AG10803 (cell line): ENCODE measurements around the gene HK1.
A peak's percentile ranks its signal among the peaks of the same experiment; 100 is the strongest.

Source experiments
- DNase-seq: peaks from one replicate; pipeline ENCODE4 v3.0.0; 2010; ENCODE audit warnings: low read depth
- H3K4me3 ChIP-seq: 2 replicates; pipeline ENCODE4 v1.5.1; 2011; ENCODE audit warnings: mild to moderate bottlenecking, low read length, control low read depth
- TF ChIP-seq, protein P1 (sequence below): conservative IDR thresholded peaks from 2 replicates; pipeline ENCODE4 v1.5.1; 2011; ENCODE audit warnings: mild to moderate bottlenecking, low read length, control low read depth, inconsistent platforms

Gene HK1

DNA sequence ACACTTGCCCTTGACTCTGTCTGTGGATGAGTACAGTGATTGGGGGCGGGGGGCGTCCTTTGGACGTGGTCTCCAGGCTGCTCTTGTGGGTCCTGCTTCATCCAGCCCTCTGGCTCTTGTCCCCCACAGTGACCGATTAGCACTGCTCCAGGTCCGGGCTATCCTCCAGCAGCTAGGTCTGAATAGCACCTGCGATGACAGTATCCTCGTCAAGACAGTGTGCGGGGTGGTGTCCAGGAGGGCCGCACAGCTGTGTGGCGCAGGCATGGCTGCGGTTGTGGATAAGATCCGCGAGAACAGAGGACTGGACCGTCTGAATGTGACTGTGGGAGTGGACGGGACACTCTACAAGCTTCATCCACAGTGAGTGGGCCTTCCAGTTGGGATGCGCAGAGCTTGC is 120.2 kb downstream of the HK1 start:
- TF ChIP-seq, protein P1, sequence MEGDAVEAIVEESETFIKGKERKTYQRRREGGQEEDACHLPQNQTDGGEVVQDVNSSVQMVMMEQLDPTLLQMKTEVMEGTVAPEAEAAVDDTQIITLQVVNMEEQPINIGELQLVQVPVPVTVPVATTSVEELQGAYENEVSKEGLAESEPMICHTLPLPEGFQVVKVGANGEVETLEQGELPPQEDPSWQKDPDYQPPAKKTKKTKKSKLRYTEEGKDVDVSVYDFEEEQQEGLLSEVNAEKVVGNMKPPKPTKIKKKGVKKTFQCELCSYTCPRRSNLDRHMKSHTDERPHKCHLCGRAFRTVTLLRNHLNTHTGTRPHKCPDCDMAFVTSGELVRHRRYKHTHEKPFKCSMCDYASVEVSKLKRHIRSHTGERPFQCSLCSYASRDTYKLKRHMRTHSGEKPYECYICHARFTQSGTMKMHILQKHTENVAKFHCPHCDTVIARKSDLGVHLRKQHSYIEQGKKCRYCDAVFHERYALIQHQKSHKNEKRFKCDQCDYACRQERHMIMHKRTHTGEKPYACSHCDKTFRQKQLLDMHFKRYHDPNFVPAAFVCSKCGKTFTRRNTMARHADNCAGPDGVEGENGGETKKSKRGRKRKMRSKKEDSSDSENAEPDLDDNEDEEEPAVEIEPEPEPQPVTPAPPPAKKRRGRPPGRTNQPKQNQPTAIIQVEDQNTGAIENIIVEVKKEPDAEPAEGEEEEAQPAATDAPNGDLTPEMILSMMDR, result no peak
- H3K4me3 ChIP-seq, result no peak overlapping the region
- no peak for DNase-seq

DNA sequence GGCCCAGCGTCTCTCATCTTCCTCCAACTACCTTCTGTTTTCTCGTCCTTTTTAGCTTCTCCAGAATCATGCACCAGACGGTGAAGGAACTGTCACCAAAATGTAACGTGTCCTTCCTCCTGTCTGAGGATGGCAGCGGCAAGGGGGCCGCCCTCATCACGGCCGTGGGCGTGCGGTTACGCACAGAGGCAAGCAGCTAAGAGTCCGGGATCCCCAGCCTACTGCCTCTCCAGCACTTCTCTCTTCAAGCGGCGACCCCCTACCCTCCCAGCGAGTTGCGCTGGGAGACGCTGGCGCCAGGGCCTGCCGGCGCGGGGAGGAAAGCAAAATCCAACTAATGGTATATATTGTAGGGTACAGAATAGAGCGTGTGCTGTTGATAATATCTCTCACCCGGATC is 122.6 kb downstream of the HK1 start:
- no peak overlapping the region for H3K4me3 ChIP-seq
- TF ChIP-seq, protein P1, result no peak
- DNase-seq, result no peak

DNA sequence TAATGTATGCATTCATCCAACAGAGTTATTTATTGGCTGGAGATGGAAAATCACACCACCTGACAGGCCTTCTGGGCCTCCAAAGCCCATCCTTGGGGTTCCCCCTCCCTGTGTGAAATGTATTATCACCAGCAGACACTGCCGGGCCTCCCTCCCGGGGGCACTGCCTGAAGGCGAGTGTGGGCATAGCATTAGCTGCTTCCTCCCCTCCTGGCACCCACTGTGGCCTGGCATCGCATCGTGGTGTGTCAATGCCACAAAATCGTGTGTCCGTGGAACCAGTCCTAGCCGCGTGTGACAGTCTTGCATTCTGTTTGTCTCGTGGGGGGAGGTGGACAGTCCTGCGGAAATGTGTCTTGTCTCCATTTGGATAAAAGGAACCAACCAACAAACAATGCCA is 123.1 kb downstream of the HK1 start:
- TF ChIP-seq, protein P1, result no peak

DNA sequence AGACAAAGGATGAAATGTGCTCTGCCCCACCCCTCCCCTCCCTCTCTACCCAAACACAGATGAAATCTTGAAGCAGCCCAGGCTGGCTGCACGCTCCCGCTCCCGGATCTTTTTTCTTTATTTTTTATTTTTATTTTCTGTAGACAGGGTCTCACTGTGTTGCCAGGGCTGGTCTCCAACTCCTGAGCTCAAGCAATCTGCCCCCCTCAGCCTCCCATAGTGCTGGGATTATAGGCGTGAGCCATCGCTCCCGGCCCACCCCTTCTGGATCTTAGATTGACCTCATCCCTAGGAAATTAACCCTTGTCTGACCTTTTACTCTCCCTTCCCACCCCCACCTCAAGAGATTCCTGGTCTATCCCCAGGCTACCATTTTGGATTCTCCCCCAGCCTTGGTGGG is 124.1 kb downstream of the HK1 start:
- TF ChIP-seq, protein P1, result no peak
- H3K4me3 ChIP-seq, result no peak overlapping the region
- no peak for DNase-seq

More for the DNA sequence above, 123.1 kb downstream of the HK1 start:
- DNase-seq, result no peak
- no peak overlapping the region for H3K4me3 ChIP-seq

DNA sequence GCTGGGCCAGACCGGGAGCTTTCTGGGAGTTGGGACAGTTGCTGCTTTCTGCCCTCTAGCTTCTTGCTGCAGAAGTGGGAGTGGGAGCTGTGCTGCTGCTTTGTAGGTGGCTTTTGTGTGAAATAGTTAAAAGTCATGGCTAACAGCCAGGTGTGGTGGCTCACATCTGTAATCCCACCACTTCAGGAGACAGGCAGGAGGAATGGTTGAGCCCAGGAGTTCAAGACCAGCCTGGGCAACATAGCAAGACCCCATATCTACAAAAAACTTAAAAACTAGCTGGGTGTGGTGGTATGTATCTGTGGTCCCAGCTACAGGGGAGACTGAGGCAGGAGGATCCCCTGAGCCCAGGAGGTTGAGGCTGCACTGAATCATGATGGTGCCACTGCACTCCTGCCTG is 124.8 kb downstream of the HK1 start:
- no peak overlapping the region for H3K4me3 ChIP-seq
- TF ChIP-seq, protein P1, result no peak
- no peak for DNase-seq

DNA sequence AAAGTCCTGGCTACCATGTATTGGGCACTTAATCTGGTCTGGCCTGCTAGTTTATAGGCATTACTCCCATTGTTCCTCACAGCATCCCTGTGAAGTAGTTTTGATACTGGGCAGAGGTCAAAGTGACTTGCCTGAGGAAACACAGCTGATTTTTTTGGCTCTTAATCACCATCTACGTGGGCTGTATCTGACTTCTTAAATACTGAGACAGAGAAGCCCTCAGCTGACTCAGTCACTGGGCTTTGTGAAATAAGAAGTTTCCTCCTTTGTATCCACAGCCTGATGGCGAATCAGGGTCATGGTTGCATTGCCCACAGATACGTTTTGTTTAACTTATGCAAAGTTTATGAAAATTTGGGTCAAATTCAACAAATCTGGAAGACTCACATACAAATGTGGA is 125.2 kb downstream of the HK1 start:
- H3K4me3 ChIP-seq, result no peak overlapping the region
- DNase-seq, result peak; percentile 64
- TF ChIP-seq, protein P1, result no peak

DNA sequence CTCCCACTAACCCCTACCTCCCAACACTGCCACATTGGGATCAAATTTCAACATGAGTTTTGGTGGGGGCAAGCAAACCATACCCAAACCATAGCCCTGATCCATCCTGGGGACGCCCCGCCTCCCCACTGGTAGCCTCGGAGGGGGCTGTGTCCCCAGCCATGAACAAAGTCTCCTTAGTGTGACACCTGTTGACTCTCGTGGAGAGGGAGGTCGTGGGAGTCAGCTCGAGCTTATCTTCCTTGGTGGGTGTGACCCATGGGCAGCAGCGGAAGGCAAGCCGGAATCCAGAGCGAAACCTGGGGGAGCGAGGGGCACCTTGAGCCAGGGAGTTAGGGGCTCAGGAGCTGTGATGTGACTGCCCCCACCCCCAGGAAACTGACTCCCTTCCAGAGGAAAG is 126.5 kb downstream of the HK1 start:
- no peak overlapping the region for H3K4me3 ChIP-seq
- no peak for DNase-seq
- TF ChIP-seq, protein P1, result no peak
